ENCODE measurements around the gene CELA2B. TPM values are rescaled to one million over a fixed set of nuclear protein-coding genes. Genes with fewer than 3 reads are reported as not detected.
A peak's percentile ranks its signal among the peaks of the same experiment; 100 is the strongest.

CELA2B gene
- total RNA-seq, 1 experiment from 2014 or later: not detected

DNA sequence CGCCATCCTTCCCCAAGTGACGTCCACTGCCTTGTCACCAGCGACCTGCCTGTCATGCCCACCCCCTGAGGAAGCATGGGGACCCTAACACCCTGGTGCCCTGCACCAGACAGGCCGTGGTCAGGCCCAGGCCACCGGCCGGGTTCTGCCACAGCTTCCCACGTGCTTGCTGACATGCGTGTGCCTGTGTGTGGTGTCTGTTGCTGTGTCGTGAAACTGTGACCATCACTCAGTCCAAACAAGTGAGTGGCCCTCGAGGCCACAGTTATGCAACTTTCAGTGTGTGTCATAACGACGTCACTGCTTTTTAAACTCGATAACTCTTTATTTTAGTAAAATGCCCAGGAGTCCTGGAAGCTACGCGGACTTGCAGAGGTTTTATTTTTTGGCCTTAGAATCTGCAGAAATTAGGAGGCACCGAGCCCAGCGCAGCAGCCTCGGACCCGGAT, 46.2 kb upstream of the CELA2B start:
- H3K4me1 Mint-ChIP-seq: peaks cover 4% of the 10 kb centered on the region; the same call in 1 of the 2 replicates
- POLR2A ChIA-PET: no interaction called here
- TF ChIP-seq ZNF263 (CRISPR knock-in tag; IDR thresholded peaks at IDR 0.05; ENCODE audit: low read depth): no peak
- TF ChIP-seq ZNF425 (CRISPR knock-in tag; conservative IDR thresholded peaks at IDR 0.05): no peak
- TF ChIP-seq NR2C2 (CRISPR knock-in tag; IDR thresholded peaks at IDR 0.05): no peak
- TF ChIP-seq, protein P1, sequence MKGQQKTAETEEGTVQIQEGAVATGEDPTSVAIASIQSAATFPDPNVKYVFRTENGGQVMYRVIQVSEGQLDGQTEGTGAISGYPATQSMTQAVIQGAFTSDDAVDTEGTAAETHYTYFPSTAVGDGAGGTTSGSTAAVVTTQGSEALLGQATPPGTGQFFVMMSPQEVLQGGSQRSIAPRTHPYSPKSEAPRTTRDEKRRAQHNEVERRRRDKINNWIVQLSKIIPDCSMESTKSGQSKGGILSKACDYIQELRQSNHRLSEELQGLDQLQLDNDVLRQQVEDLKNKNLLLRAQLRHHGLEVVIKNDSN (CRISPR knock-in tag; IDR thresholded peaks at IDR 0.05): no peak
- TF ChIP-seq, protein P2, sequence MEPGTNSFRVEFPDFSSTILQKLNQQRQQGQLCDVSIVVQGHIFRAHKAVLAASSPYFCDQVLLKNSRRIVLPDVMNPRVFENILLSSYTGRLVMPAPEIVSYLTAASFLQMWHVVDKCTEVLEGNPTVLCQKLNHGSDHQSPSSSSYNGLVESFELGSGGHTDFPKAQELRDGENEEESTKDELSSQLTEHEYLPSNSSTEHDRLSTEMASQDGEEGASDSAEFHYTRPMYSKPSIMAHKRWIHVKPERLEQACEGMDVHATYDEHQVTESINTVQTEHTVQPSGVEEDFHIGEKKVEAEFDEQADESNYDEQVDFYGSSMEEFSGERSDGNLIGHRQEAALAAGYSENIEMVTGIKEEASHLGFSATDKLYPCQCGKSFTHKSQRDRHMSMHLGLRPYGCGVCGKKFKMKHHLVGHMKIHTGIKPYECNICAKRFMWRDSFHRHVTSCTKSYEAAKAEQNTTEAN (CRISPR knock-in tag; IDR thresholded peaks at IDR 0.05): no peak
- TF ChIP-seq, protein P3, sequence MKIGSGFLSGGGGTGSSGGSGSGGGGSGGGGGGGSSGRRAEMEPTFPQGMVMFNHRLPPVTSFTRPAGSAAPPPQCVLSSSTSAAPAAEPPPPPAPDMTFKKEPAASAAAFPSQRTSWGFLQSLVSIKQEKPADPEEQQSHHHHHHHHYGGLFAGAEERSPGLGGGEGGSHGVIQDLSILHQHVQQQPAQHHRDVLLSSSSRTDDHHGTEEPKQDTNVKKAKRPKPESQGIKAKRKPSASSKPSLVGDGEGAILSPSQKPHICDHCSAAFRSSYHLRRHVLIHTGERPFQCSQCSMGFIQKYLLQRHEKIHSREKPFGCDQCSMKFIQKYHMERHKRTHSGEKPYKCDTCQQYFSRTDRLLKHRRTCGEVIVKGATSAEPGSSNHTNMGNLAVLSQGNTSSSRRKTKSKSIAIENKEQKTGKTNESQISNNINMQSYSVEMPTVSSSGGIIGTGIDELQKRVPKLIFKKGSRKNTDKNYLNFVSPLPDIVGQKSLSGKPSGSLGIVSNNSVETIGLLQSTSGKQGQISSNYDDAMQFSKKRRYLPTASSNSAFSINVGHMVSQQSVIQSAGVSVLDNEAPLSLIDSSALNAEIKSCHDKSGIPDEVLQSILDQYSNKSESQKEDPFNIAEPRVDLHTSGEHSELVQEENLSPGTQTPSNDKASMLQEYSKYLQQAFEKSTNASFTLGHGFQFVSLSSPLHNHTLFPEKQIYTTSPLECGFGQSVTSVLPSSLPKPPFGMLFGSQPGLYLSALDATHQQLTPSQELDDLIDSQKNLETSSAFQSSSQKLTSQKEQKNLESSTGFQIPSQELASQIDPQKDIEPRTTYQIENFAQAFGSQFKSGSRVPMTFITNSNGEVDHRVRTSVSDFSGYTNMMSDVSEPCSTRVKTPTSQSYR (CRISPR knock-in tag; IDR thresholded peaks at IDR 0.05): no peak
- TF ChIP-seq ZNF232 (CRISPR knock-in tag; IDR thresholded peaks at IDR 0.05): no peak
- no peak for TF ChIP-seq JUN (CRISPR knock-in tag; IDR thresholded peaks at IDR 0.05)
- no peak for TF ChIP-seq CREM (CRISPR knock-in tag; IDR thresholded peaks at IDR 0.05)
- TF ChIP-seq SMAD4 (CRISPR knock-in tag; IDR thresholded peaks at IDR 0.05): no peak
- TF ChIP-seq, protein P4, sequence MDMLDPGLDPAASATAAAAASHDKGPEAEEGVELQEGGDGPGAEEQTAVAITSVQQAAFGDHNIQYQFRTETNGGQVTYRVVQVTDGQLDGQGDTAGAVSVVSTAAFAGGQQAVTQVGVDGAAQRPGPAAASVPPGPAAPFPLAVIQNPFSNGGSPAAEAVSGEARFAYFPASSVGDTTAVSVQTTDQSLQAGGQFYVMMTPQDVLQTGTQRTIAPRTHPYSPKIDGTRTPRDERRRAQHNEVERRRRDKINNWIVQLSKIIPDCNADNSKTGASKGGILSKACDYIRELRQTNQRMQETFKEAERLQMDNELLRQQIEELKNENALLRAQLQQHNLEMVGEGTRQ (CRISPR knock-in tag; IDR thresholded peaks at IDR 0.05): no peak
- no peak for TF ChIP-seq NFATC4 (CRISPR knock-in tag; IDR thresholded peaks at IDR 0.05)
- TF ChIP-seq ESRRA (CRISPR knock-in tag; IDR thresholded peaks at IDR 0.05; ENCODE audit: borderline replicate concordance): no peak
- H3K36me3 Mint-ChIP-seq: no peaks in the 10 kb centered on the region
- ATAC-seq (no peak), DNase-seq (ENCODE audit: low spot score) (no peak)
- CTCF ChIA-PET: interaction anchor here (0.8 to 5.3 kb wide), 2 partner anchors 78 to 106 kb away, joined by 3 to 118 read pairs; no protein-coding TSS in a partner anchor
- H3K27ac Mint-ChIP-seq: no peak overlapping the region
- H3K4me3 Mint-ChIP-seq: no peak overlapping the region
- H3K27me3 Mint-ChIP-seq (ENCODE audit: low read depth): no peaks in the 10 kb centered on the region
- no peaks in the 10 kb centered on the region for H3K9me3 Mint-ChIP-seq

GRCh38 chr1:15430787-15431570, 44.9 kb upstream of the CELA2B start:
- DNase-seq (ENCODE audit: low spot score) (peak; percentile 93), ATAC-seq (peak; percentile 93)
- H3K36me3 Mint-ChIP-seq: no peaks in the 10 kb centered on the region
- H3K27ac Mint-ChIP-seq: no peak overlapping the region
- TF ChIP-seq NFATC4 (CRISPR knock-in tag; IDR thresholded peaks at IDR 0.05): no peak
- TF ChIP-seq, protein P5, sequence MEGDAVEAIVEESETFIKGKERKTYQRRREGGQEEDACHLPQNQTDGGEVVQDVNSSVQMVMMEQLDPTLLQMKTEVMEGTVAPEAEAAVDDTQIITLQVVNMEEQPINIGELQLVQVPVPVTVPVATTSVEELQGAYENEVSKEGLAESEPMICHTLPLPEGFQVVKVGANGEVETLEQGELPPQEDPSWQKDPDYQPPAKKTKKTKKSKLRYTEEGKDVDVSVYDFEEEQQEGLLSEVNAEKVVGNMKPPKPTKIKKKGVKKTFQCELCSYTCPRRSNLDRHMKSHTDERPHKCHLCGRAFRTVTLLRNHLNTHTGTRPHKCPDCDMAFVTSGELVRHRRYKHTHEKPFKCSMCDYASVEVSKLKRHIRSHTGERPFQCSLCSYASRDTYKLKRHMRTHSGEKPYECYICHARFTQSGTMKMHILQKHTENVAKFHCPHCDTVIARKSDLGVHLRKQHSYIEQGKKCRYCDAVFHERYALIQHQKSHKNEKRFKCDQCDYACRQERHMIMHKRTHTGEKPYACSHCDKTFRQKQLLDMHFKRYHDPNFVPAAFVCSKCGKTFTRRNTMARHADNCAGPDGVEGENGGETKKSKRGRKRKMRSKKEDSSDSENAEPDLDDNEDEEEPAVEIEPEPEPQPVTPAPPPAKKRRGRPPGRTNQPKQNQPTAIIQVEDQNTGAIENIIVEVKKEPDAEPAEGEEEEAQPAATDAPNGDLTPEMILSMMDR (IDR thresholded peaks at IDR 0.05): peak; percentile 96
- TF ChIP-seq, protein P6, sequence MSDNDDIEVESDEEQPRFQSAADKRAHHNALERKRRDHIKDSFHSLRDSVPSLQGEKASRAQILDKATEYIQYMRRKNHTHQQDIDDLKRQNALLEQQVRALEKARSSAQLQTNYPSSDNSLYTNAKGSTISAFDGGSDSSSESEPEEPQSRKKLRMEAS (CRISPR knock-in tag; IDR thresholded peaks at IDR 0.05): peak; percentile 42; the same call in 1 of the 2 replicates
- H3K27me3 Mint-ChIP-seq (ENCODE audit: low read depth): no peaks in the 10 kb centered on the region
- ChIA-PET POLR2A (no interaction called here), CTCF (interaction anchor here (0.5 to 5.3 kb wide), 23 partner anchors 12 to 428 kb away, joined by 3 to 118 read pairs (median 4); partner anchors contain the start of gene EFHD2)
- peaks cover 4% of the 10 kb centered on the region; the same call in 1 of the 2 replicates for H3K4me1 Mint-ChIP-seq
- no peak overlapping the region for H3K4me3 Mint-ChIP-seq
- no peaks in the 10 kb centered on the region for H3K9me3 Mint-ChIP-seq

Data from WTC11 (cell line).